H1 (cell line): Measurements from ENCODE around the gene MARCOL. TPM values are rescaled to one million over a fixed set of nuclear protein-coding genes. Genes with fewer than 3 reads are reported as not detected.

Experiments
- CTBP2 ChIP-seq: IDR thresholded peaks from 2 replicates; pipeline ENCODE4 v1.7.0; 2011; ENCODE audit warnings: borderline replicate concordance, mild to moderate bottlenecking, moderate library complexity, mixed read lengths, low read length; ENCODE audit not compliant: insufficient read depth, insufficient read length
- PHF8 ChIP-seq: fragments of 200-600 bp; sonication (generic); conservative IDR thresholded peaks from 2 replicates; pipeline ENCODE4 v1.7.1; 2012; ENCODE audit warnings: low read depth, mild to moderate bottlenecking, inconsistent platforms, low read length, moderate library complexity
- SIN3A ChIP-seq, 2 experiments: IDR thresholded peaks in 1 of 2; conservative IDR thresholded peaks in 1 of 2; 2 replicates each; pipeline ENCODE4 v1.6.1; 2011 to 2012; ENCODE audit warnings: low read length in 2 of 2, improper control_type of control experiment in 1 of 2, low read depth in 1 of 2, mild to moderate bottlenecking in 1 of 2
- SIRT6 ChIP-seq: IDR thresholded peaks from one replicate; pipeline ENCODE4 v1.7.1; 2012; ENCODE audit warnings: low read length, inconsistent platforms
- USF2 ChIP-seq: IDR thresholded peaks from 2 replicates; pipeline ENCODE4 v1.6.1; 2011; ENCODE audit warnings: low read length, improper control_type of control experiment
- ZNF274 ChIP-seq: IDR thresholded peaks from 2 replicates; pipeline ENCODE4 v1.7.0; 2012; ENCODE audit warnings: low read length, borderline replicate concordance; ENCODE audit errors: extremely low read depth
- polyA plus RNA-seq, 7 experiments: library from polyadenylated mRNA; depleted of rRNA in 3 of 7; stranded (reverse) in 5 of 7; unstranded in 2 of 7; fragments of >200 nt in 5 of 7; fragments of 200-250 nt in 2 of 7; gene quantifications; 1 replicate in 5 of 7; 2 replicates in 1 of 7; 4 replicates in 1 of 7; pipeline versions ENCODE4 v1.2.1 to v1.2.3, GENCODE V29; 2011 to 2013; ENCODE audit warnings: missing spikeins in 2 of 7, mixed read lengths in 2 of 7
- total RNA-seq: library from RNA; stranded (reverse); fragmentation: NEBNext Ultra II Directional; extraction: Animal tissue kit (Norgen Biotek cat#: 25700); gene quantifications from 2 replicates; pipeline ENCODE4 v1.2.1, GENCODE V29; 2021

The MARCOL gene
- total and polyA plus RNA-seq, 2 of the 8 experiments (the other 6 are each of a cell fraction or from before 2014, with no cell fraction given) = not detected

- TF ChIP-seq ZNF274 (no peak), CTBP2 (no peak), USF2 (no peak), SIRT6 (no peak), PHF8 (no peak), SIN3A (conservative IDR thresholded peaks at IDR 0.05 in 1 of 2, IDR thresholded peaks at IDR 0.05 in 1 of 2; ENCODE audit: low read depth in 1 of 2, low read length in 2 of 2) (no peak)
Measured at GRCh38 chr5:148237785-148238417, 424 bp upstream of the MARCOL start (continued).
